ENCODE data around the gene PHLDB2.
"Not testable (repeated sequence)": the region's sequence is repeated elsewhere in the genome, so short reads cannot be mapped to it uniquely, and the experiment has no call there.

Gene PHLDB2

DNA sequence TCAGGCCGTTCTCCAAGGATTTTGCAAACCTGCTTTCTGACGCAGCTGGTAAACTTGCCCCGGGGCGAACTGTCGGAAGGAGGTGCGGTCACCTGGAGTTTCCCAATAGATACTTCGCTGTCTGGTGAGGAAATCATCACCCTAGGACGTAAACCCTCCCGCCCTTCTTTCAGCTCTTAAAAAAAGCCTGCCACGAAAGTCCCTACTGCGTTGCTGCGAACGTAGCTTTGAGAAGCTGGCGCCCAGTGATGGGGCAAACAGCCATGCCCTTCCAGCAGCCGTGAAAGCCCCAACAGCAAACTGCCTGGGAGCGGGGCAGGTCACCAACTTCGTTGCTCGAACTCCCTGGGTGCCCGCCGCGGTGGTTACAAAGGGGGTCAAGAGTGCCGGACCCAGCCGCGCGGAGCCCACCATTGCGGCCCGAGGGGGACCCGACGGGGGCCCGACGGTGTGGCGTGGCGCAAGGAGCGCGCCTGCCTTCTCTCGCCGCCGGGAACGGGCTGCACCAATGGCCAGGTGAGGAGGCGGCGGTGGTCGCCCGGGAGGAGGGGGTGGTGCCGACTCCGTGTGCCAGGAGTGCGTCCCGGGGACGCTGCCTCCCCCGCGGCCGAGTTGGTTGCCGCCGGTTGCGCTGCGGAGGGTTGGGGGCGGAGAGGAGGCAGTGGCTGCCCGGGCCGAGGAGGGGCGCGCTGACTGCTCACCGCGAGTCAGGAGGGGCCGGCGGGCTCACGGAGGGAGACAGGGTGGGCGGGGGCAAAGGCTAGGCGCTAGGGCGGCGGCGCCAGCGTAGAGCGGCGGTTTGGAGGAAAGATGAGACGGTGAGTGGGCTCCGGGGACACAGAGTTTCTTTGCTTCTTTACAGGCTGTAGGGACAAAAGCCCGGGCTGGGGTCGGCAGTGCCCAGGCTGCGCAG is at the start of gene PHLDB2:
Gene PHLDB2 (plus strand): TSS at position 205 of the 913 bp plus-strand sequence. CDS start 24,813 bp downstream, outside the sequence.
- DNase-seq, result no peak

DNA sequence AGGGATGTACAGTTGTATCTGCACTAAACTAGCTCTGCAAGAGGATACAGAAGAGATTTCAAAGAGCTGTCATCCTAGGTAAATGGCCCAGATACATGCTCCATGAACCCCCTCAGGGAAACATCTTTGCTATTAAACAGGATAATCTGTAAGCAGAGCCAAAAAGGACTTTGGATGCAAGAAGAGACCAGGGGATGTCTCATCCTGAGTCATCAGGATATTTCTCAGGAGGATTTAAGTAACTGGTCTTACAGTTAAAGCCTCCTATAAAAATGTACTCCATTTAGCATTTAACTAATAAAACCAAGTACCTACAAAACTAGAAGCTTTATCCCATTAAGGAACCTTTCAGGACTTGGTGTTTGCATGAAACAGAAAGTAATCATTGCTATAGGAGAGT is 48.2 kb upstream of the PHLDB2 start:
- DNase-seq, result no peak

DNA sequence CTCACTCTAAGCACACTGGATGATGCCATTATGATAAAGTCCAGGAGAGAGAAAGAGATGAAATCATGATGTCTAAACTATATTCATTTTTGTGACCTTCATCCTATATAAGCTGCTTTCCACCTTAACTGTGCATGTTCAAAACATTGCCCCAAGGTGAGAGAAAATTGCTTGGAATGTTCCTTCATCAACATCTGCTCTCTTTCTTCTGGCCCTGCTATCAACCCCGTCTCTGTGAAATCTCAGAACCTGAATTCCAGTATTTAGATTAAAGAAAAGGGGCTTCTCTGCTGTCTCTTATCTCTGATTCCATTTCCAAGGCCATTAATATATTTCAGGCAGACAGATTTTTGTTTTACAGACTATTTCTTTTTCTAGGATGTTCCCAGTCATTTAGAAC is 47.3 kb upstream of the PHLDB2 start:
- DNase-seq, result no peak

DNA sequence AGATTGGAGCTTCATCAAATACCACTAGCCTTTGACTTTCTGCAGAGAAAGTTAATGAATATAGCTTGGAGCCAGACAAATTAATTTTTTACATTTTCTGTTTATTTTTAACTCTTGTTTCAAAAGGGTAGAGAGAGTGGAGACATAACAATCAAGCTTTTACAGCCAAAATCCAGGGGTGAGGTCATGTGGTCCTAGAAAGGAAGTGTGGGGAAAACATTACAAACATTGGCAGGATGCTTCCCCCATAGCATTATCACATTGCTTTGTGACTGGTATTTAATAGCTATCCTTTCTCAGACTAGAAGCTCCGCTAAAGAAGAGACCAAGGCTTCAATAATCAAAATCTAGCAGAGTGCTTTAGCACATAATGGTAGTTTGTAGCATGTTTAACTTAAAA is 46.4 kb upstream of the PHLDB2 start:
- no peak for DNase-seq

DNA sequence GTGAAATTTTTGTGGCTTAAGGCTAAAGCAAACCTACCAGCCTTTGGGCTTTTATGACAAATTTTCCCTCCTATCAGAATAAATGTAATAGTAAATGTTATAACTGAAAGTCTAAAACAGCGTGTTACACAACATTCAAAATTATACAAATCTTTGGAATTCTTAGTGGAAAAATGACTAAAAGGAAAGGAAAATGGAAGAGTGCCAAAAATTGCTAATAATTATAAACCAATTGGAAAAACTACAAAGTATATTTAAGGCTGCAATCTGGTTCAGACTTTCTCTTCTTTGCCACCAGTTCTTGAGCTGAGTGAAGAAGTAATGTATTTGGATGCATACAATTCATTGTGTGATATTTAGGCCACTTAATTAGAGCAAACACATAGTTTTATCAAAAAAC is 45.6 kb upstream of the PHLDB2 start:
- no peak for DNase-seq

DNA sequence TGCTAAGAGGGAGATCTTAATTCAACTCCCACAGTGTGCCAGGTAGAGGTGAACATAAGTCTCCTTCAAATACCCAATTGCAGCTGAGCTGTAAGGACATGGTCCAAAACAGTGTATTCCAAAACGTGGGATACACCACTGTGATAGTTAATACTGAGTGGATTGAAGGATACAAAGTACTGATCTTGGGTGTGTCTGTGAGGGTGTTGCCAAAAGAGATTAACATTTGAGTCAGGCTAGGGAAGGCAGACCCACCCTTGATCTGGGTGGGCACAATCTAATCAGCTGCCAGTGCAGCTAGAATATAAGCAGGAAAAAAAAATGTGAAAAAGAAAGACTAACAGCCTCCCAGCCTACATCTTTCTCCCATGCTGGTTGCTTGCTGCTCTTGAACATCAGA is 45.1 kb upstream of the PHLDB2 start:
- DNase-seq, result no peak

DNA sequence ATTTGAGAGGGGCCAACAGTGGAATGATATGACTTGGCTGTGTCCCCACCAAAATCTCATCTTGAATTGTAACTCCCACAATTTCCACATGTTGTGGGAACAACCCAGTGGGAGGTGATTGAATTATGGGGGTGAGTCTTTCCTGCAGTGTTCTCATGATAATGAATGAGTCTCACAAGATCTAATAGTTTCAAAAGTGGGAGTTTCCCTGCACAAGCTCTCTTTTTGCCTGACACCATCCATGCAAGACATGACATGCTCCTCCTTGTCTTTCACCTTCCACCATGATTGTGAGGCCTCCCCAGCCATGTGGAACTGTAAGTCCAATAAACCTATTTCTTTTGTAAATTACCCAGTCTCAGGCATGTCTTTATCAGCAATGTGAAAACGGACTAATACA is 42.3 kb upstream of the PHLDB2 start:
- not testable (repeated sequence) for DNase-seq

DNA sequence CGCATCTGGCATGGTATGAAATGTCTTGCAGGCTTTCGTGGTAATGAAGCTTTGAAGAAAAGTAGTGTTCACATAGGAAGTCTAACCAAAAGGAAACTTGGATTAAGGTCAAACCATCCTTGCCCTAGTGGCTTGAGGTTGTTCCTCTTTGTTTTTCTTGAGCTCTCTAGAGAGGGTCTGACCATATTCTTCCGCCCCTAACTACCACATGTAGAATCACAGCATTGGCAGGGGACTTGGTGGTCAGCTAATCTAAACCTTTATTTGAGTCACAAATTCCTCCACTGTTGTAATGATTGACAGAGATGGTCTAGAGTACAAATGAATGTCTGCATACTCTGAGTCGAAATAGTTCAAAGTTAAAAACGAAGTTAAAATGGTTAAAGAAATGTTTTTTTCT is 39.1 kb upstream of the PHLDB2 start:
- no peak for DNase-seq

DNA sequence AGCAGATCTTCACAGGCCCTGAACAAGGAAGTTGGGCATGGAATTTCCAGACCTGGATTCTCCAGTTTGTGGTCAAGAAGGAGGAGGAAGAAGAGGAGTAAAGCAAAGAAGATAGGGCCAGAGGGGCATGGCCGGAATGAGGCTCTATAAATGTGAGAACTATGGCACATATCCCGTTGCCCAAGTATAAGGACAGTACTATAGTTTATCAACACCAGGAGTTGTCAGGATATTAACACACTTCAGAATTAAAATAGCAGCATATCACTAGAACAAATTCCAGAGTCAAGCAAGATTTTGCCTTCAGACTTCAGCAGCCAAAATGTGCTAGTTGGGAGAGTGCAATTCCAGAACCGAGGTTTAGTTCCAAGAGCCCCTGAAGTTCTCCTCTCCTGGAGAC is 38.4 kb upstream of the PHLDB2 start:
- no peak for DNase-seq

DNA sequence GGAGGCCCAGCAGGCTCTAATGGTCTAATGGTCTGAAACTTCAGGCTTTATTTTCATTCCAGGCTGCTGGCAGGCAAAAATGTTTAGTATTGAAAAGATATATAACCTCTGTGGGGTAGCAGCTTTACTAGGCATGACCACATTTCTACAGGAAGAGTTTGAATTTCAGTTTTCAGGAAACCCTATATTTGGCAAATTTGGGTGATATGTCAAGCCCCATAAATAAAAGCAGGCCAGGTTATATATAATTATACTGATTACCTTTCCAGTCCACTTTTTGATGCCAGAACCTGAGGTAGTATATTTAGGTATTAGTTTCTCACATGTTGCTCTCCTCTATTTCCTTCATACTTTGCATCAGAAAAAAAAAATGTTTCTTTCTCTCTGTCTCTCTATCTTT is 37.2 kb upstream of the PHLDB2 start:
- DNase-seq, result no peak

DNA sequence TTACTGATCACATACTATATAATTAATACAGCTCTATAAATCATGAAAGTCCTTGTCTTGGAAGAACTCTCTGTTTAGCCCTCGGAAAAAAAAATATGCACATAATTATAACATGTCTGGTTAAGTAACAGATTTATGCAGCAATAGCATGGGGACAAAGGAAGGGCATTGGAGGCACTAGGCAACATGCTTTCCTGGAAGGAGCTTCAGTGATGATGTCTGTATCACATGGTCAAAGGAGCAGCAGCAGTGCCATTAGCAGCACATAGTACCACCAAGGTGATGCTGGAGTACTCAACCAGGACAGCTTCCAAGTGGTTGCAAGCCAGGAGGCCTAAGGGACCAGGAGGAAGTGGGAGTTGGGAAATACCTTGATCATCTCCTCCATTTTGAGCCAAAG is 36.3 kb upstream of the PHLDB2 start:
- no peak for DNase-seq

DNA sequence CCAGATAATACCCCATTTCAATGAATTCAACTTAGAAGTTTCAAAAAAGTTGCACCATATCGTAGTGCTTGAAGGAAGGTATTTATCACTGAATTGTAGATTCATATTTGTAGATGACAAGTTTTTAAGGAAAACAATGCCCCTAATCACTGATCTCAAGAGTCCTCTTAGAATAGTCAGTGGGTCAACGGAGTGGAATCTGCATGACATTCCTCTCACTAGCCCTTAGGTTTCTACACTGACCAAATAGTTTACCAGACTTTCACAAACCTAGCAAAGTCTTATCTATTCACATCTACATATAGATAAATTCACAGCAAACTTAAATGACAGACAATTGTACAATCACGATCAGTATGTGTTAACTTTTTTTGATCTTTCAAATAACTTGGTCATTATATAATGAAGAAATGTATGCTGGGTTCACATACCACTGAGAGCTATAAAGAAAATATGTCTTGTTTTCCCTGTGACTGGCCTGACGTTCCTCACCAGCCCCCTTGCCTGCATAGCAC is 35.7 kb upstream of the PHLDB2 start:
- DNase-seq, result no peak

DNA sequence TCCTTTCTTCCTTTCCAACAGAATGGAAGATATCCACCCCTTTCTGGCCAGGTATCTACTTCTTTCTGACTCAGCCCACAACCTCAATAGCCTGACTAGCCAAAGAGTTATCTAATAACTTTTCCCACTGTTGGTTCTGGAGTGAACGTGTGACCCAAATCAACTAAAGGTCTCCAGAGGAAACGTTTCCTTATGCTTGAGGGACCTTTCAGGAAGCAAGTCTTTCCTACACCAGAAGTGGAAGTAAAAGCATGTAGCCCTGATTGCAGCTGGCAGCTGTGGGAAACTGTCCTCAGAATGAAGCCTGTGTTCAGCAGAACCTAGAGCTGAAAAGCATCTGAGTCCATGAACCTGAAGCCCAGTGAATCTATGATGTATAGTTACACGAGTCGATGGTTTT is 34.7 kb upstream of the PHLDB2 start:
- no peak for DNase-seq

DNA sequence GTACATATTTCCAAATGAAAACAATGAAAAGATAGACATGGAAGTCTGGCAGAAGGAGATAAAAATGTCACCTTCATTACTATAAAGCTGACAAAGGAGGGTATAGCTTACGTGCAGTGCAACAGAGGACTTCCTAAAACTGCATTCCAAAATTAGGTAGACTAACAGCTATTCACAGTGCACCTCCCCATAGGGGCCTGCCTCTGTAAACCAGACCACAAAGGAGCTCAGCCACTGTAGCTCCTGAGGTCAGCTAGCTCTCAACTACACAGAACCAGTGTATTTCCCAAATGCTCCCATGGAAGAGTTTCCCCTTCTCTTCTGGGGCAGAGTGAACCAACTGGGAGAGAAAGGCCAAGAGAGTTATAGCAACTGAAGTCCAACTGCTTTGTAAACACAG is 31.2 kb upstream of the PHLDB2 start:
- DNase-seq, result no peak

DNA sequence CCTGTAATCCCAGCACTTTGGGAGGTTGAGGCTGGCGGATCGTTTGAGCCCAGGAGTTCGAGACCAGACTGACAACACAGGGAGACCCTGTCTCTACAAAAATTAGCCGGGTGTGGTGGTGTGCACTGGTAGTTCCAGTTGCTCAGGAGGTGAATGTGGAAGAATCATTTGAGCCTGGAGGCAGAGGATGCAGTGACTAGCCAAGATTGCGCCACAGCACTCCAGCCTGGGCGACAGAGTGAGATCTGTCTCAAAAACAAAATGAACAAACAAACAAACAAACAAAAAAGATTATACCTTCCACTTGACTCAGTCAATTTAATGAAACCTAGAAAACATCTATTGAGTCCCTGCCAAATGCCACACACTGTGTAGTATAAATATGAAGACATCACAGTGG is 30.5 kb upstream of the PHLDB2 start:
- DNase-seq, result no peak

DNA sequence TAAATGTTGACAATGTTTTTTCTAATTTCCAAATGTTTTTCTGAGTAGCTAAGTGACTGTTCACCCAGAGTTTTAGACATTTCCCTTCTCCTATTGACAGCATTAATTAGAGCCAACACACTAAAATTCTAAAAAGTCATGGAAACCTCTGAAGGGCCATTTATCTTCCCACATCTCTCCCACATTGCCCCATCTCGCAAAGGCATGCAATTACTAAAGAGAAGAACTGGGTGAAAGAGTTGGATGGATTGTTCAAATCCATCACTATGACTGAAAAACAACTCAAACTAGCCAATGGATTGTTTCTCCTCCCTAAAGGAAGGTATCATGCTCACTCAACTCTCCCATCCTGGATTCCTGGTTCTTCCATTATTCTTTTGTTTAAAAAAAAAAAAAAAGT is 30.0 kb upstream of the PHLDB2 start:
- DNase-seq, result no peak

DNA sequence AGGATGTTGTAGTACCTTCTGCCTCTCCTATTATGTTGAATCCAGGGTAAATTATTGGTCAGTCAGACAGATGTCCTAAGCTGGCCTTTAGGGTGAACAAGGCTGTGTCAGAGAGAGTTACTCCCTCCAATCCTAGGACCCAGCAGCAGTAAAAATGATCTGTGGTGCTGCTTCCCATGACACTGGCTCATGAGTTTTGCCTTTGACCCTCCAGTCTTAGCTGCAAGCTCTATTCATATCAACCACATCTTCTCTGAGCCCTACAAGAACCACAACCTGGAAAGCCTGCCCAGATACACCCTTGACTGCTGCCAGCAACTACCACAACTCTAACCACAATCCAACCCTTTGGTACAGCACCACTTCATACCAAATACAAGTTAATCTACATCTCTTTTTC is 27.2 kb upstream of the PHLDB2 start:
- DNase-seq, result no peak

DNA sequence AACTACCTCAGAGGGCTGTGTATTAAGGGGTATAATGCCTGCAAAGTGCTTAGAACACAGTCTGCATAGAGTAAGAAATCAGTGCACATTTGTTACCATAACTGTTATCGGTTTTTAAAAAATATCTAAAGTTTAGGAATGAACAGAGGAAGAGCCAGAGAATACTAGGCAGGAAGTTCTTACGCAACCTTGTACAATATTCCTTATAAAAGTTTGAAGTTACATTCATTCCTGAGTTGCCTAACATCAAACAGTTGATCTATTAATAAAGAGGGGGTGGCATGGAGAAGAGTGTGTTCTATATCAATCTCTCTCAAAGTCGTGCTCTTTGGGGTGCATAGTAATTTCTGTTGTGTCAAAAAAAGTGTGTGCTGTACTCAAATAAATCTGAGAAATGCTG is 22.0 kb upstream of the PHLDB2 start:
- no peak for DNase-seq

DNA sequence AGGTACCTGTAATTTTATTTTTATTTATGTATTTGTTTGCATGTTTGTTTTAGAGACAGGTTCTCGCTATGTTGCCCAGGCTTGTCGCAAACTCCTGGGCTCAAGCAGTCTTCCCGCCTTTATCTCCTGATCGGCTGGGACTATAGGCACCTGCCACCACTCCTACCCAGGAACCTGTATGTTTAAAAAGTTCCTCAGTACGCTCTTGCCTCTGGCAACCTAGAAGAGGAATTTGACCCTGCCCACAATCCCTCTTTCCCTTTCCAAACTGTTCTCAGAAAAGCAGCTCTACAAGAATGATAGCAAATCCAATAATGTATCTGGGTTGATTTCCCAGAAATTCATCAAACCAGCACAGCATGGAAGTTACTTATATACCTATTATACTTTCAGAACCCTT is 20.9 kb upstream of the PHLDB2 start:
- DNase-seq, result no peak

DNA sequence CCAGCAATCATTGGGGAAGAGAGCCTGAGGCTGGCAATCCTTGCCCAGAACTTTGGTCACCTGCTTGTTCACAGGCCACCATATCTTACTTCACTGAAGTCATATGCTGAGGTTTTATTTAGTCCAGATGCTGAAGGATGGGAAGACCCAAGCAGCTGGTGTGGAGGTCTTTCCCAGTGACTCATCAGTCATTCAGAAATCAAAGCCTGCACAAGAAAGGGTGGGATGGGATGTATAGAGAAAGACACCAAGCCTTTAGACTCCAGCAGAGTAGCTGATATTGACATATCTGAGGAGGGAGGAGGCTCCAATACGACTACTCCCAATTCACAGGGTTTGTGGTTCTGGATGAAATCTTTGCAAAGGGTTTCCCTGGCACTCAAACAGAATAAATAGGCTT is 13.0 kb upstream of the PHLDB2 start:
- no peak for DNase-seq

DNA sequence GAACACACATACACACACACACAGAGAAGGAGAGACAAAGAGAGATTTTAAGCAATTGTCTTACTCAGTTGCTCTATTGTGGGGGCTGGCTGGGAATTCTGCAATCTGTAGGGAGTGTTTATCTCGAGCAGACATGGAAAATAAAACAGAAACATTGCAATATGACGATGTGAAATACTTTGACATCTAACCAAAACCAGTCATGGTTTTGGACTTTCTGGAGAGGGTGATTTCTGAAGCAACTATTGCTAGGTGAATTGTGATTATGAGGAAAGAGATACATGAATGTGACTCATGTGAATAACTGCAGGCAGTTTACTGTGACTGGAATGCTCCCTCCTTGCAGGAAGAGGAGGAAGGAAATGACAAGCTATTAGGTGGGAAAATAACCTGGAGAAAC is 12.3 kb upstream of the PHLDB2 start:
- no peak for DNase-seq

DNA sequence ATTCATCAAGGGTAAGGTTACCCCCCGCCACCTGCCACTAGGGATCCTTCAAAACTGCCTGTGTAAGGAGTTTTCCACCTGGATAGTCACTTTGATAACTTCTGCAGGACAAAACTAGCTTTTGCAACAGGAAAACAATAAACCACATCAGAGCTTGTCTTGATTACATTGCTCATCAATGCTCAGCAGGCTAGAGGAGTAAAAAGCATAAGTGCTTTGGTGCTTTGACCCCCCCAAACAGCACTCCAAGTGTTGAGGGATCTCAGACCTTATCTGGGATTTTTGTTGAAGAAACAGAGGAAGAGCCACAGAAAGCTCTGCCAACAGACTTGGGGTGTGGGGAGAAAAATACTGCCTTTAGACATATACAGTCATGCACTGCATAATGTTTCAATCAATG is 10.8 kb upstream of the PHLDB2 start:
- DNase-seq, result no peak

DNA sequence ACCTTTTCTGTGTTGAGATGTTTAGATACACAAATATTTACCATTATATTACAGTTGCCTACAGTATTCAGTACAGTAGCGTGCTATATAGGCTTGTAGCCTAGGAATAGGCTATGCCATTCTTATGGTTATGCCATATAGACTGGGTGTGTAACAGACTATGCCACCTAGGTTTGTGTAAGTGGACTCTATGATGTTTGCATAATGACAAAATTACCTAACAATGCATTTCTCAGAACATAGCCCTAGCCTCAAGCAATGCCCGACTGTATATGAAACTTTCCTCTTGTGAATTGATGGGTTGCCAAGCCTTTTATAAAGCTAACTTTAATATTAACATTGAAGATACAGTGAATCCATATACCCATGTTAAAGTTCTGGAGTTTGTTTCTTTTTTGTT is 10.3 kb upstream of the PHLDB2 start:
- DNase-seq, result no peak

DNA sequence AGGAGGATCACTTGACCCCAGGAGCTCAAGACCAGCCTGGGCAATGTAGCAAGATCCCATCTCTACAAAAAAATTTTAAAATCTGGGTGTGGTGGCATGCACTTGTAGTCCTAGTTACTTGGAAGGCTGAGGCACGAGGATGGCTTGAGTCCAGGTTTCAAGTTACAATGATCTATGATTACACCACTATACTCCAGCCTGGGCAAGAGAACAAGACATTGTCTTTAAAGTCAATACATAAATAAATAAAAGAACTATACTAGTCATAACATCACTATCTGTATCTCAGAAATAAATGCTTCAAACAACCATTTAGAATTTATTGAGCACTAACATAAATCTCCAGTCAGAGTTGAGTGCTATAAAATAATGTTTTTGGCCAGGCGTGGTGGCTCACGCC is 8.5 kb upstream of the PHLDB2 start:
- no peak for DNase-seq

DNA sequence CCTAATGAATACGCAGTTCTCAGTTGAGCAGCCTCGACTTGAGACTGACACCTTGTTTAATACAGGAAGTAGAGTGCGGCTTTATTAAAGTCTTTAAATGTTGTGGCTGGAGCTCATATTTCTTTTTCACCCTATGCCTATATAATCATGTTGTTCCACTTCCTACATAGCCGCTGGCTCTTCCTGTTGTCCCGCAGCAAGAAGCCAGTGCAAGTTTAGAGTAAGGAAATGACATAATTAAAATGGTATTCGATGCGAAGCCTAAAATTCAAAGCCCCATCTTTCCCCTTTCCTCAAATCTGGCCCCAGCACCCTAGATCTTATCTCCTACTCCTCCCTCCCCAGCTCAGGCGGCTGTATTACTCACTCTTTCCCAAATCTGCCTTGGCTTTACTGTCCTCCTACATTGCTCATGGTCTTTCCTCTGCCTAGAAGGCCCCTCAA is 7.5 kb upstream of the PHLDB2 start:
- no peak for DNase-seq

All from NCI-H1436 treated with DMSO at 0.1 percent for 48 hours (cell line).